Neural cell (in vitro differentiated cells): ENCODE results near the gene KLF13. TPM values are rescaled to one million over a fixed set of nuclear protein-coding genes. Genes with fewer than 3 reads are reported as not detected.

Experiments
- H2AFZ ChIP-seq: fragments of 200-600, 300-800 bp; sonication (generic), shearing (Covaris generic); 2 replicates; pipeline ENCODE4 v1.6.0; 2014; ENCODE audit warnings: low read depth, mild to moderate bottlenecking, antibody characterized with exemption, low read length, moderate library complexity
- H3F3A ChIP-seq: fragments of 200-600 bp; shearing (Covaris generic); 2 replicates; pipeline ENCODE4 v1.6.1; 2016; ENCODE audit warnings: mild to moderate bottlenecking, moderate library complexity, mixed read lengths, antibody characterized with exemption, low read length; ENCODE audit not compliant: insufficient read depth, poor library complexity, severe bottlenecking
- H3K27ac ChIP-seq: fragments of 200-600, 300-800 bp; sonication (generic), shearing (Covaris generic); 2 replicates; pipeline ENCODE4 v1.5.1; 2014; ENCODE audit warnings: mild to moderate bottlenecking, low read length, moderate library complexity
- H3K27me3 ChIP-seq: fragments of 300-800, 200-600 bp; sonication (generic), shearing (Covaris generic); 2 replicates; pipeline ENCODE4 v1.6.0; 2014; ENCODE audit warnings: mild to moderate bottlenecking, low read depth, low read length, moderate library complexity; ENCODE audit not compliant: insufficient read depth
- H3K36me3 ChIP-seq: fragments of 300-800, 200-600 bp; sonication (generic), shearing (Covaris generic); 2 replicates; pipeline ENCODE4 v1.5.1; 2014; ENCODE audit warnings: mild to moderate bottlenecking, antibody characterized with exemption, low read length, moderate library complexity; ENCODE audit not compliant: insufficient read depth
- H3K4me2 ChIP-seq: fragments of 300-800, 200-600 bp; sonication (generic), shearing (Covaris generic); 2 replicates; pipeline ENCODE4 v1.6.0; 2014; ENCODE audit warnings: mild to moderate bottlenecking, low read length
- H3K4me3 ChIP-seq: fragments of 300-800, 200-600 bp; sonication (generic), shearing (Covaris generic); 2 replicates; pipeline ENCODE4 v1.5.1; 2014; ENCODE audit warnings: mild to moderate bottlenecking, low read length, moderate library complexity
- H3K79me2 ChIP-seq: fragments of 200-600 bp; shearing (Covaris generic); replicated peaks from 2 replicates; pipeline ENCODE4 v1.6.0; 2014; ENCODE audit warnings: mild to moderate bottlenecking, low read length, moderate library complexity; ENCODE audit not compliant: insufficient read depth
- H3K9ac ChIP-seq: fragments of 300-800, 200-600 bp; sonication (generic), shearing (Covaris generic); 2 replicates; pipeline ENCODE4 v1.6.1; 2016; ENCODE audit warnings: mild to moderate bottlenecking, low read length, mixed read lengths
- H3K9me2 ChIP-seq: fragments of 200-600 bp; shearing (Covaris generic); 2 replicates; pipeline ENCODE4 v1.6.1; 2016; ENCODE audit warnings: mild to moderate bottlenecking, low read length, mixed read lengths; ENCODE audit not compliant: insufficient read depth
- H3K9me3 ChIP-seq: fragments of 200-600, 300-800 bp; sonication (generic), shearing (Covaris generic); 2 replicates; pipeline ENCODE4 v1.6.1; 2016; ENCODE audit warnings: mild to moderate bottlenecking, mixed run types, low read length, moderate library complexity, mixed read lengths
- H4K20me1 ChIP-seq: fragments of 200-600 bp; shearing (Covaris generic); 2 replicates; pipeline ENCODE4 v1.6.1; 2016; ENCODE audit warnings: mild to moderate bottlenecking, mixed run types; ENCODE audit not compliant: insufficient read depth
- CTCF ChIP-seq: fragments of 450-650 bp; IDR thresholded peaks from 2 replicates; pipeline ENCODE4 v1.5.1; 2014; ENCODE audit warnings: antibody characterized with exemption, mild to moderate bottlenecking, moderate library complexity; ENCODE audit not compliant: poor library complexity, severe bottlenecking
- EP300 ChIP-seq: fragments of 450-650 bp; conservative IDR thresholded peaks from 2 replicates; pipeline ENCODE4 v1.6.1; 2014; ENCODE audit warnings: antibody characterized with exemption, mild to moderate bottlenecking, moderate library complexity; ENCODE audit not compliant: poor library complexity, severe bottlenecking
- EZH2 ChIP-seq: fragments of 200-600, 300-800 bp; shearing (Covaris generic), sonication (generic); IDR thresholded peaks from 2 replicates; pipeline ENCODE4 v1.6.1; 2014; ENCODE audit warnings: antibody characterized with exemption, low read length, borderline replicate concordance, mild to moderate bottlenecking; ENCODE audit not compliant: insufficient read depth, poor library complexity, severe bottlenecking
- MXI1 ChIP-seq: fragments of 450-650 bp; conservative IDR thresholded peaks from 2 replicates; pipeline ENCODE4 v1.6.1; 2014; ENCODE audit warnings: antibody characterized with exemption, mild to moderate bottlenecking; ENCODE audit not compliant: poor library complexity, severe bottlenecking
- POLR2AphosphoS5 ChIP-seq: IDR thresholded peaks from 2 replicates; pipeline ENCODE4 v1.6.1; 2012
- RAD21 ChIP-seq: fragments of 450-650 bp; conservative IDR thresholded peaks from 2 replicates; pipeline ENCODE4 v1.6.1; 2014; ENCODE audit warnings: antibody characterized with exemption, mild to moderate bottlenecking, moderate library complexity
- REST ChIP-seq: IDR thresholded peaks from 2 replicates; pipeline ENCODE4 v1.6.1; 2012; ENCODE audit warnings: borderline replicate concordance
- SMC3 ChIP-seq: fragments of 450-650 bp; conservative IDR thresholded peaks from 2 replicates; pipeline ENCODE4 v1.6.1; 2014; ENCODE audit warnings: antibody characterized with exemption, mild to moderate bottlenecking, moderate library complexity; ENCODE audit not compliant: poor library complexity
- TAF1 ChIP-seq: IDR thresholded peaks from 2 replicates; pipeline ENCODE4 v1.6.1; 2012; ENCODE audit warnings: low read depth
- polyA plus RNA-seq: library from polyadenylated mRNA; depleted of rRNA; stranded (reverse); fragments of >200 nt; gene quantifications from 2 replicates; pipeline ENCODE4 v1.2.3, GENCODE V29; 2014

KLF13 gene
- polyA plus RNA-seq, 1 donor from 2014 or later: 17.0 TPM

DNA sequence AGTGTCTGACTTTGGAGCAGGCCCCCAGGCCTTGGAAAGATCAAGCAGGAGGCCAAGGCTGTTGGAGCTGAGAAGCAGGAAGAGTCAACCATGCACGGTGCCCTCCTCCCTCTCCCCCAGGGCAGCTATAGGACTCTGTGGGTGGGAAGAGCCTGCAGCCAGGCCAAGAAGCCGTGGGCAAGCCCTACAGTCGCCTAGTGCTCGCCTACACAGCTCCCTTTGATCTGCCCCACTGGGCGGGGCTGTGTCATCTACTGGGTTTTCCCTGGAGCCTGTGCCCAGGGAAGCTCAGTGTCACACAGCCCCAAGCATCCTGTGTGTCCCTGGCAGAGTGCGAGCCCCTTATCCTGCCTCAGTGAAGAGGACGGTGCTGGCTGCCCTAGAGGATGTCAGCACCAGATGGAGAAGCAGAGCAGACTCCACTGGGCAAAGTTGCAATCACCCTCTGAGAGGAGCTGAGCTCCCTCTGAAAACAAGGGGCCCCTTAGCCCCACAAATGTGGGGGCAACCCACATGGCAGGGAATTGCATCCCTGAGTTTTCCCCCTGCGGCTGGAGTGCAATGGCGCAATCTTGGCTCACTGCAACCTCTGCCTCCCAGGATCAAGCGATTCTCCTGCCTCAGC is 72.2 kb downstream of the KLF13 start:
- Histone ChIP-seq H3K27me3 (peaks cover 14% of the 10 kb centered on the region), H3K27ac (no peak overlapping the region), H4K20me1 (no peaks in the 10 kb centered on the region), H3K4me3 (no peak overlapping the region), H3K4me2 (no peak overlapping the region), H3K9me2 (no peaks in the 10 kb centered on the region), H2AFZ (no peak overlapping the region), H3K9me3 (no peaks in the 10 kb centered on the region), H3F3A (no peaks in the 10 kb centered on the region), H3K9ac (no peak overlapping the region), H3K36me3 (no peaks in the 10 kb centered on the region), H3K79me2 (no peaks in the 10 kb centered on the region)
- no peak for TF ChIP-seq SMC3

- peaks cover 7% of the 10 kb centered on the region for H3K27me3 ChIP-seq
- no peaks in the 10 kb centered on the region for H3K9me2 ChIP-seq
- H3F3A ChIP-seq: no peaks in the 10 kb centered on the region
- no peaks in the 10 kb centered on the region for H3K9me3 ChIP-seq
- H4K20me1 ChIP-seq: no peaks in the 10 kb centered on the region
- H3K27ac ChIP-seq: no peak overlapping the region
- TF ChIP-seq REST: no peak
- TF ChIP-seq POLR2AphosphoS5: no peak
- no peak for TF ChIP-seq EZH2
- no peak for TF ChIP-seq CTCF
- no peak for TF ChIP-seq EP300
- TF ChIP-seq RAD21: no peak
- TF ChIP-seq SMC3: no peak
- no peak for TF ChIP-seq TAF1
- no peak for TF ChIP-seq MXI1
- H3K36me3 ChIP-seq: no peaks in the 10 kb centered on the region
- H3K9ac ChIP-seq: no peak overlapping the region
- H3K4me3 ChIP-seq: no peak overlapping the region
- no peaks in the 10 kb centered on the region for H3K79me2 ChIP-seq
- no peak overlapping the region for H2AFZ ChIP-seq
- H3K4me2 ChIP-seq: no peak overlapping the region
Measured at GRCh38 chr15:31399544-31400171, 73.0 kb downstream of the KLF13 start.
